ENCODE results near the gene PNLIP.

PNLIP gene

GRCh38 chr10:116545756-116546155, at the start of gene PNLIP:
Gene PNLIP (plus strand): TSS chr10:116545931. CDS start chr10:116546093, 162 bp downstream.
- no peak for DNase-seq (ENCODE audit: low spot score)

DNA sequence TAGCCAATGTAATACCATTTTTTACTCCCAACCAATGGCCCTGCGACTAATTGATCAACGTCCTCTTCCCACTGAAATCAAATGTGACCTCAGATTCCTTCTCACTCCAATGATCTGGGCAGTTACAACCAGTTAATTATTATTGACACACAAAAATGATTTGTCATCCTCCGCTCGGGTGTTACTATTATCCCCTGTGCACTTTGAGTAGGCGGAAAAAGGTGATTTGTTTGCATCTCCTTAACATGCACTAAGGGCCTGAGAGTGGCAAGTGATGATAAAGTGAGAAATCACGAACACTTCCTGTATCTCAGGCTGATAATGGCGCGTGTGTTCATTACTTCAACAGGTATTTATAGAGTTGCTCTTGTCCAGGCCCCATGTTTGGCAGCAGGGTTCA, 40.9 kb upstream of the PNLIP start:
- DNase-seq (ENCODE audit: low spot score), result no peak

- no peak for DNase-seq (ENCODE audit: low spot score)
These were observed 35.2 kb upstream of the PNLIP start for GRCh38 chr10:116510565-116510964.

DNA sequence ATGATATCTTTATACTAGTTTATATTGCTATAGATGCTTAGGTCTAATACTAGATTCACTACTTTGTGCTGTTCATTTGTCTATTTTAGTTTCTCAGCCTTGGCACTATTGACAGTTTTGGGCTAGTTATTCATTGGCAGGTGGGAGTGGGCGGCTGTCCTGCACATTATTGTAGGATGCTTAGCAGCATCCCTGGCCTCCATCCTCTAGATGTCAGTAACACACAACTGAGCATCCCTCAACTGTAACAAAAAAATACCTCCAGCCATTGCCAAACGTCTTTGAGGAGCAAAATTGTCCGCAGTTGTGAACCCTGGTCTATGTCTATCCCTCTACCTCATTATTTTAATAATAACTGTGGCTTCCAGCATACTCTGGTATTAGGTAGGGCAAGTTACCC, 34.4 kb upstream of the PNLIP start:
- no peak for DNase-seq (ENCODE audit: low spot score)

DNA sequence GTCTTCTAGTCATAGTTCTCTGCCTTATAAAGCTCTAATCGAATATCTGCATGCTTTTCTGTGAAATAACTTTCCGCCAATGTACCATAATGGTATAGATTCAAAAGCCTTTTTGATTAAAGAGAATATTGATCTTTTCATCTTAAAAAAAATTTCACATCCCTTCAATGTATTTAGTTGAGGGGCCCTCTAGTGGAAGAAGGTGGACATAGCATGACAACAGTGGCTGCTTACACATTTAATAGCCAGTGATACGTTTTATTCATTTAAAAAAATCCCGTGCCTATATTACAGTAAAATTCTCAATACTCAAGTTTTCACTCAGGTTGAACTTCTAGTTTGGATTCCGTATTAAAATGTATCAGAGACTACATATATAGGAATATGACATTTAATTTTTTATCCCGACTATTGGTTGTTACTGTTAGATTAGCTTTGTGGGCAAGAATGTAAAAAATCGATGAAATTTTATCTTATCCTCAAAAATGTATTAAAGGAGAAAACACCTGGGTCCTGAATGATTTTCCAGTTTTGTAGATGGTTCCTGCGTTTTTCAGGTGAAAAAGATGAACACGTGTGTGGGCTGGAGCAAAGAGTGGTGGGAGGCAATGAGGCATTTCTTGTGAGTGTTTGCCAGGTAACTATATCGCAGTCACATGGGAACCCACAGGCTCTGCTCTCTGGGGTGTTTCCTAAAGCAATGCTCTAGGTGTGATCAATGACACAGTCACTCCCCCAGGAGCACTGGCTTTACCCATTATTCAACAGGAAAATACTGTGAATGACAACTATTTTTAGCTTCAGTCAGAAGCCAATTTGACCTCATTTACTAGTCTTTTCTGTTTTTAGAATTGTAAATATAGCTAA, 24.1 kb upstream of the PNLIP start:
- peak; percentile 64 for DNase-seq (ENCODE audit: low spot score)

- DNase-seq (ENCODE audit: low spot score), result no peak
These were observed 22.8 kb upstream of the PNLIP start for GRCh38 chr10:116522803-116523381.

DNA sequence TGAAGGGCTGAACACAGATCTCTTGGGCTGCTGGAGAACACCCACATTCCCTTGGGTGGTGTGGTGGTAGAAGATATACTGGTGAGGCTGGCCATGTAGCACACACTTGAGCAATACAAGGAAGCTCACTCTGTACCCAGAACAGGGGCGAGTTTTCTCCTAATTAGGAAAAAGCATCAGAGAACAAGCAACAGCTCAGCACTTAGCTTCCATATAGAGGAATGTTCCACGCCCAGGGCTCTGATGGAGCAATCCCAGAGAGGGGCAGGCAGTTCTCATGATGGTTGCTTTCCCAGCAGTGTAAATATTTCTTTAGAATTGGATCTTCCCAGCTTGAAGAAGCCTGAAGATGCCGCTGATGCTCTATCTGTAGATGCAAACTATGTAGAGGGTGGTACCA, 21.0 kb upstream of the PNLIP start:
- DNase-seq (ENCODE audit: low spot score), result no peak

GRCh38 chr10:116526219-116526618, 19.5 kb upstream of the PNLIP start:
- no peak for DNase-seq (ENCODE audit: low spot score)

GRCh38 chr10:116536810-116537209, 8.9 kb upstream of the PNLIP start:
- no peak for DNase-seq (ENCODE audit: low spot score)

- no peak for DNase-seq (ENCODE audit: low spot score)
These were observed 7.3 kb upstream of the PNLIP start for GRCh38 chr10:116538456-116538855.

- DNase-seq (ENCODE audit: low spot score), result no peak
These were observed 6.7 kb upstream of the PNLIP start for GRCh38 chr10:116538992-116539391.

DNA sequence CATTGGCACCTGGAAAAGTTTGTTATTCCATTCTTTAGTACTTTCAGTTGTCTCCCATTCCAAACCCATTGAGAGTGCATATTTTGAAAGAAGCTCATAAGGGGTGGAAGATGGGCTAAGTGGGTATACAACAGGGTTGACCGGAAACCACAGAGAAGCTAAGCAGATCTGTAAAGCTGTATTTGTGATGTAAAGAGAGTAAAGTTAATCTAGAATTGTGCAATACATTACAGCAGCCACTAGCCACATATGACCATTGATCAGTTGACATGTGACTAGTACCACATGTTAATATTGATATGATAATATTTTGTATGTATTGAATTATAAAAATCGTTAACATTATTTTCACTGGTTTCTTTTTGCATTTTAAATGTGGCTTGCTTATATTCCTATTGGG, 4.9 kb upstream of the PNLIP start:
- DNase-seq (ENCODE audit: low spot score), result no peak

- no peak for DNase-seq (ENCODE audit: low spot score)
These were observed 3.6 kb upstream of the PNLIP start for GRCh38 chr10:116542007-116542677.

DNA sequence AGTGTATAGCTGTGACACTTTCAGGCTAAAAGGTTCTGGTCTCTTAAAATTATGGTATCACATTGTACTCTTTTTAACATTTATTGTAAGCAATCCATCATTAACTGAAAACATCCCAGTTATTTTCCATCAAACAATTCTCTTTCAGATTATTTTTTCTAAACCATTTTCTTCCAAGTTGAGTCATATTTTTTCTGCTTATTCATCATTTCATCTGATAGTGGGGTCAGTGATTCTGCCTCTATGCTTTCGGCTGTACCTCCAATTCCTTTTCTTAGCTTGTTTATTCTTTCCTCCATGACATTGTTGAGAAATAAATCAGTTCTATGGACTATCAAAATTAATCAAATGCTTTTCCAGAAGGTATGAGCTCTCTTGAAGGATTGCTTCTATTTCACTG, 609 bp upstream of the PNLIP start:
- no peak for DNase-seq (ENCODE audit: low spot score)

- no peak for DNase-seq (ENCODE audit: low spot score)
These were observed 2.6 kb downstream of the PNLIP start for GRCh38 chr10:116548301-116548700.

- DNase-seq (ENCODE audit: low spot score), result no peak
These were observed 7.7 kb downstream of the PNLIP start for GRCh38 chr10:116553378-116553980.

- no peak for DNase-seq (ENCODE audit: low spot score)
These were observed 8.9 kb downstream of the PNLIP start for GRCh38 chr10:116554628-116555027.

- no peak for DNase-seq (ENCODE audit: low spot score)
These were observed 10.1 kb downstream of the PNLIP start for GRCh38 chr10:116555880-116556279.

GRCh38 chr10:116557305-116557880, 11.7 kb downstream of the PNLIP start:
- DNase-seq (ENCODE audit: low spot score), result no peak

DNA sequence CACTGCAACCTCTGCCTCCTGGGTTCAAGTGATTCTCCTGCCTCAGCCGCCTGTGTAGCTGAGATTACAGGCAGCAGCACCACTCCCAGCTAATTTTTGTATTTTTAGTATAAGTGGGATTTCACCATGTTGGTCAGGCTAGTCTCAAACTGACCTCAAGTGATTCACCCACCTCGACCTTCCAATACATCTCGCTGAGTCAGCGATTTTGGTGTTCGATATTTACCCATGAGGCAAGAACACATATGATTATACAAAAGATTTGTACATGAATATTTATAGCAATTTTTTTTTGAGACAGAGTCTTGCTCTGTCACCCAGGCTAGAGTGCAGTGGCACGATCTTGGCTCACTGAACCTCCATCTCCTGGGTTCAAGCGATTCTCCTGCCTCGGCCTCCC, 19.8 kb downstream of the PNLIP start:
- DNase-seq (ENCODE audit: low spot score), result no peak

- no peak for DNase-seq (ENCODE audit: low spot score)
These were observed 21.2 kb downstream of the PNLIP start for GRCh38 chr10:116566932-116567331.

- no peak for DNase-seq (ENCODE audit: low spot score)
These were observed 21.6 kb downstream of the PNLIP start for GRCh38 chr10:116567335-116567734.

All from GM03348 (cell line).